ENCODE data around the gene ARHGEF4.
"Not testable (repeated sequence)": the region's sequence is repeated elsewhere in the genome, so short reads cannot be mapped to it uniquely, and the experiment has no call there.

The ARHGEF4 gene

DNA sequence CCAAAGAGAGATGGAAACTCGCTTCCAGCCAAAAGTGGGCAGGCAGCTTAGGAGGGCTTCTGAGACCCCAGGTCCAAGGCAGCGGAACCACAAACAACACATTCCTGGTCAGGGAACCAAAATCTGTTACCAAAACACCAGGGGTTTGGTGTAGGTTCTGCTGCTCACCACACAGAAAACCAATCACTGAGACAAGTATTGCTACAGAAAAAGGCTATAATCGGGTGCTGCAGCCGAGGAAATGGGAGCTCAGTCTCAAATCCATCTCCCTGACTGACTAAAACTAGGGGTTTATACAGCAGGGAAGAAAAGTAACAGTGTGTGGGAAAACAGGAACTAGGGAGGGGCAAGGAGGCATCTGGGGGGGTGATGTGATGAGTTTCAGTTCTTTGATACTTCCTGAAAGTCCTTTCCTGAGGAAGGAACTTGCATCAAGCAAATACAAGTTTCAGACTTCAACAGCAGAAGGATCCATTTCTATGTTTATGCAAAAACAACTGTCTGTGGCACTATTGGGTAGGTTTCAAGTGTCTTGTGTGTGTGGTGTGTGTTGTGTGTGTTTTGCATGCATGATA is 148.6 kb downstream of the ARHGEF4 start:
- no peak for DNase-seq

- no peak for DNase-seq
Measured at GRCh38 chr2:130985831-130986649, 149.3 kb downstream of the ARHGEF4 start.

GRCh38 chr2:130986890-130987493 is 150.3 kb downstream of the ARHGEF4 start:
- DNase-seq: no peak

DNA sequence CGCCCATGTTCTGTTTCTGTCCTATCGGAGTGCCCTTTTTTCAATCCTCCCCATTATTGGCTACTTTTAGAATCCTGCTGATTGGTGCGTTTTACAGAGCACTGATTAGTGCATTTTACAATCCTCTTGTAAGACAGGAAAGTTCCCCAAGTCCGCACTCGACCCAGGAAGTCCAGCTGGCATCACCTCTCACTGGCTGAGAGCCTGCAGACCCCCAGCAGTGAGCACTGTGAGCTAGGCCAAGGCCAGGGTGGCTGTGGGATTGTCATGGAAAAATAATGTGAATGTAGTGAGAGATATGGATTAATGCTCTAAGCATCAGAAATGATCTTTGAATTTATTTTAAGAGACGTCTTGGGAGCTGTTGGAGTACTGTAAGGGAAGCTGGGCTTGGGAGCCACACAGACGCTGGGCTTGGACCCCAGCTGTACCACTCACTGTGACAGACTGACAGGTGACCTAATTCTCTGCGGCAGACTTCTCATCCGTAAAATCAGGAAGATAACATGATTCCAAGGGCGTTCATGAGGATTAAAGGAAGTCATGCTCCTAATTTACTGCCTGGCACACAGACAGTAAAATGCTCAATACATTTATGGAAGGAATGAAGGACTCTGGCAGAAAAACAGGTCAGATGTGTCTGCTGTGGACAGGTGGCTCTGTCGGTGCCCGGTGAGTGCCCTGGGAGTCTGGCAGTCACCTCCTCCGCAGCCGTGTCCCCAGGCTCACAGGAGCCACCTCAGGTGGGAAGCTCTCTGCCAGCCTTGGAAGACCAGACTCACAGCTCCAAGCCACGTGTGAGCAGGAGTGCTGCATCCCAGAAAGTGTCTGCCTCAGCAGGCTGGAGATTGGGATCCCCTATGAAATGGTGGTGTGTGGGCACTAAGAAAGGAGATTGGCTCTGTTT is 151.1 kb downstream of the ARHGEF4 start:
- no peak for DNase-seq

GRCh38 chr2:130991446-130991845 is 154.7 kb downstream of the ARHGEF4 start:
- DNase-seq: not testable (repeated sequence)

GRCh38 chr2:130992003-130992402 is 155.3 kb downstream of the ARHGEF4 start:
- DNase-seq: not testable (repeated sequence)

DNA sequence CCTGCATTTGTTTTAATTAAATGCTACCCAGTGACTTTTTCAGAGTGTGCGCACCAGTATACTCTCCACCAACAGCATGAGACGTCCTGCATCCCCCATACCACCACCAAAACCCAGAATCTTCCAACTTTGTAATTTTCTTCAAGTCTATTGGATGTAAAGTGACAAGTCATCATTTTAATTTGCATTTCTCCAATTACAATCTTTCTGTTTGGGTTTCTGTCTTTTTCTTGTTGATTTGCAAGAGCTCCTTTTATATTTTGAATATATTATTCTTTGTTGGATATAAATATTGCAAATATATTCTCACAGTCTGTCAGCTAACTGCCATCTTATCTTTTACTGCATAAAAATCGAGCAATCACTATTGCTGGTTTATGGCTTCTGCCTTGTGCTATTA is 160.0 kb downstream of the ARHGEF4 start:
- DNase-seq: no peak

DNA sequence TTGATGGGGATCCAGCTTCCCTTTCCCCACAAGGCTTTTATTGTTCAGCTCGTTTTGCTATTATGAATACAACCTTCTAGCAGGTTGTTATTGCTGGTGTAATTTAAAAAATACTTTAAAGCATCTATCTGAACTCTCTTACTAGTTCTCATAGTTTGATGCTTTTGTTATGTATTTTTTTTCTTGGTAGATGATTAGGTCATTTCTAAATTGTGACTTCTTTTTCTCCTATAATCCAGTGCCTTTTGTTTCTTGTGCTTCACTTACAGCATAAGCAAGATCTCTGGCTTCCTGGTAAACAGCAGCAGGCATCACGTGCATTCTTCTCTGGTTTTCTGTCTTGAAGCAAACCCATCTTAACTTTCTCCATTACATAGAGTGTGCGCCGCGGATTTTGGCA is 160.5 kb downstream of the ARHGEF4 start:
- DNase-seq: no peak

DNA sequence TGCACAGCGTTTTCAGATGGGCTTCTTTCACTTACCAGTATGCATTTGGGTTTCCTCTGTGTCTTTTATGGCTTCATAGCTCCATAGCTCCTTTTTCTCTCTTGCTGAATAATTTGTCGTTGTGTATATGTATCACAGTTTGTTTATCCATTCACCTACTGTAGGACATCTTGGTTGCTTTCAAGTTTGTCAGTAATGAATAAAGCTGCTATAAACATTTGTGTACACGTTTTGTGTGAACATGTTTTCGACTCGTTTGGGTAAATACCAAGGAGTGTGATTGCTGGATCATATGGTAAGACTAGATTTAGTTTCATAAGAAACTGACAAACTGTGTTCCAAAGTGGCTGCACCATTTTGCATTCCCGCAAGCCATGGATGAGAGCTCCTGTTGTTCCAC is 161.8 kb downstream of the ARHGEF4 start:
- DNase-seq: no peak

DNA sequence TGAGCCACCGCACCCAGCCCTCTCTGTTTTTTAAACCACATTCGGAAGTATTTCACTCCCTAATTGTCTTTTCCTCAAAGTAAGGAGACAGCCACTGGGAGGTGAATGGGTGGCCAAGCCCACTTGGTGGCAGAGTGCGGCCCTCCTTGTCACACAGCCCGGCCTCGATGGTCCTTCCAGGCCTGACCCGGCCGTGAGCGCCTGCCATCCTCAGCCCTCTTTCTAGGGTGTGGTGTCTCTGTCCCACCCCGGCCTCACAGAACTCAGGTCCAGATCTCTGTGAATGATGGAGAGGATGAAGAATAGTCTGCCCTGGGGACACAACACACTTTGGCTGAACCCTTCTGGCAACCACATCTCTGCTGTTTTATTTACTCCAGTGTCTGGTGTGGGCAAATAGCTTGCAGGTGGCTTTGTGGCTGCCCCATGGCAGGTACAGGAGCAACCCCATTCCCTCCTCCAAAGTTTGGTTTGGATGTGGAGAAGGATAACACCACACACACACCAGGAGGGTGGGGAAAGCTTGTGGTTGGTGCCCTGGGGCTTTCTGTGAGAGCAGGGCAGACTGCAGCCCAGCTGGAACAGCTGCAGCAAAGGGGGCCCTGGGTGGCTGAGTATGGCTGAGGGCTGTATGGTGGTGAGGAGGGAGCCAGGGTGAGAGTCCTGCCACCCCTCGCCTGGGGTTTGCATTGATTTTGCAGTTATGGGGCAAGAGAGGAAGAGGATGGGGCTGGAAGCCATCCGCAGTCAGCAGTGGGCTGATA is 167.9 kb downstream of the ARHGEF4 start:
- no peak for DNase-seq

GRCh38 chr2:131005216-131005935 is 168.7 kb downstream of the ARHGEF4 start:
- DNase-seq: no peak

GRCh38 chr2:131006561-131006960 is 169.8 kb downstream of the ARHGEF4 start:
- no peak for DNase-seq

- no peak for DNase-seq
Measured at GRCh38 chr2:131008967-131009366, 172.3 kb downstream of the ARHGEF4 start.

DNA sequence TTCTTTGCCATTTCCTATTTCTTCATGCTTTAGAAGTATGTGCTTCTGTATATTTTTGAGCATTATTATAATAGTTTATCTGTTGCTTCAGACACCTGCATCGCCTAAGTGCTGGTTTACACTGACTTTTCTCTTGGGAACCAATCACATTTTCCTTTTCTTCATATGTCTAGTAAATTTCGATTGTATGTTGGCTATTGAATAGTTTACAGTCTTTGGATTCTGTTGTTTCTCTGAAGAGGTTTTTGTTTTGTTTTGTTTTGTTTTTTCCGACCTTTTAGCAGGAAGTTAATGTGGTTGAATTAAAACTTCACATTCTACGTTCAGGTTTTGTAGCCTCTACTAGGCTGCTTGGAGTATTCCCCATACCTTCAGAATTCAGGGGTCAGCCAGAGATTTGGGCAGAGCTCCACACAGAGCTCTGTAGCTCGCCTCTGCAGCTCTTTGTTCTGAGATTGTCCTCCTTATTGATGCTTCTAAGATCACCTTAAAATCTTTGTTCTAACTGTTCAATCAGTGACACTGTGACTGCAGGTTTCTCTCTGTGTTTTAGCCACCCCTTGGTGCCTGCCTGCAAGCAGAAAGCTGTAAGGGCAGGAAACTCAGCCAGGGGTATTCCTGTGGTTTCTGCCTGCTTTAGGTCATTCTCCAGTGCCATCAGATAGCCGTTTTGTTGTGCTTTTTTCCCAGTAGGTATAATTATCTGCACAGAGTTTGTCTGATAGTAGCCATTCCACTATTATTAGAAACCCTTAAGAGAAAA is 173.2 kb downstream of the ARHGEF4 start:
- DNase-seq: no peak

GRCh38 chr2:131010566-131010965 is 173.9 kb downstream of the ARHGEF4 start:
- DNase-seq: peak; percentile 7

DNA sequence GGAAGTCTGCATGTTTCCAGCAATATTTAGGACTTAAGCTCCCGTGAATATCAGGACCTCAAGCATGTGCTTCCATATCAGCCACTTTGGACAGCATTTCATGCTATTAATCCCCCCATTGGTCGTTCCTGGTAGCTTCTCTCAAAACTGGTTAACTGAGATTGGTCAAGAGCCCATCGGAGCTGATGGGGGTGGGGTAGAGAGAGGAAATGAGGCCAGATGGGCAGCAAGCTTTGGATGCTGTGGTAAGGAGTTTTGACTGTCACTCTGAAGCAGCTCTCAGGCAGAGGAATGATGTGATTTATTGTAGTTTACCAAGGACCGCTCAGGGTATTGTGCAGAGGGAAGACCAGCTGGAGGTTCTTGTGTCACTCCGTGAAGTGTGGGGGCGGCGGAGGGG is 174.8 kb downstream of the ARHGEF4 start:
- no peak for DNase-seq

- DNase-seq: no peak
Measured at GRCh38 chr2:131014141-131014540, 177.4 kb downstream of the ARHGEF4 start.

- DNase-seq: no peak
Measured at GRCh38 chr2:131015764-131016163, 179.1 kb downstream of the ARHGEF4 start.

- DNase-seq: no peak
Measured at GRCh38 chr2:131016826-131017741, 180.4 kb downstream of the ARHGEF4 start.

DNA sequence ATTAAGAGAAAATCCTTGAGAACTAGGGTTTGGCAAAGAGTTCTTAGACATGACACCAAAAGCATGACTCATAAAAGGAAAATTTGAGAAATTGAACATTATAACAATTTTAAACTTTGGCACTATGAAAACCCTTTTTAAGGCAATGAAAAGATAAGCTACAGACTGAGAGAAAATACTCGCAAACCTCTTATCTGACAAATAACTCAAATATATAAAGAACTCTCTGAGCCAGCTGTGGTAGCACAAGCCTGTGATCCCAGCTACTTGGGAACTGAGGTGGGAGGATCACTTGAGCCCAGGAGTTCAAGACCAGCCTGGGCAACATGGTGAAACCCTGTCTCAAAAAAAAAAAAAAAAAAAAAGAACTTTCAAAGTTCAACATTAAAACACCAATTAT is 186.0 kb downstream of the ARHGEF4 start:
- no peak for DNase-seq

Measured in CD4-positive, alpha-beta T cell treated with Interleukin-10 for 1 hour (primary cell).